ENCODE measurements around the gene HDAC9.

The HDAC9 gene

GRCh38 chr7:18473119-18473518, 22.4 kb upstream of the HDAC9 start:
- Mint-ChIP-seq H3K36me3 (no peaks in the 10 kb centered on the region), H3K4me3 (no peak overlapping the region), H3K27ac (no peak overlapping the region), H3K4me1 (ENCODE audit: low read depth) (no peaks in the 10 kb centered on the region), H3K9me3 (ENCODE audit: low read depth) (no peaks in the 10 kb centered on the region), H3K27me3 (no peaks in the 10 kb centered on the region)

GRCh38 chr7:18474944-18475343, 20.6 kb upstream of the HDAC9 start:
- Mint-ChIP-seq H3K27ac (no peak overlapping the region), H3K4me1 (ENCODE audit: low read depth) (no peaks in the 10 kb centered on the region), H3K4me3 (no peak overlapping the region), H3K36me3 (no peaks in the 10 kb centered on the region), H3K9me3 (ENCODE audit: low read depth) (no peaks in the 10 kb centered on the region), H3K27me3 (no peaks in the 10 kb centered on the region)

- Mint-ChIP-seq H3K4me3 (no peak overlapping the region), H3K36me3 (no peaks in the 10 kb centered on the region), H3K4me1 (ENCODE audit: low read depth) (no peaks in the 10 kb centered on the region), H3K27me3 (no peaks in the 10 kb centered on the region), H3K27ac (no peak overlapping the region), H3K9me3 (ENCODE audit: low read depth) (no peaks in the 10 kb centered on the region)
Measured at GRCh38 chr7:18475488-18475887, 20.1 kb upstream of the HDAC9 start.

GRCh38 chr7:18481776-18482175, 13.8 kb upstream of the HDAC9 start:
- no peaks in the 10 kb centered on the region for H3K4me1 Mint-ChIP-seq (ENCODE audit: low read depth)
- H3K9me3 Mint-ChIP-seq (ENCODE audit: low read depth): no peaks in the 10 kb centered on the region
- H3K36me3 Mint-ChIP-seq: no peaks in the 10 kb centered on the region
- no peak overlapping the region for H3K27ac Mint-ChIP-seq
- no peaks in the 10 kb centered on the region for H3K27me3 Mint-ChIP-seq
- no peak overlapping the region for H3K4me3 Mint-ChIP-seq

GRCh38 chr7:18488049-18488448, 7.5 kb upstream of the HDAC9 start:
- Mint-ChIP-seq H3K36me3 (no peaks in the 10 kb centered on the region), H3K4me3 (no peak overlapping the region), H3K9me3 (ENCODE audit: low read depth) (peaks cover 3% of the 10 kb centered on the region), H3K27ac (no peak overlapping the region), H3K27me3 (no peaks in the 10 kb centered on the region), H3K4me1 (ENCODE audit: low read depth) (no peaks in the 10 kb centered on the region)

- Mint-ChIP-seq H3K27ac (no peak overlapping the region), H3K9me3 (ENCODE audit: low read depth) (peaks cover 3% of the 10 kb centered on the region)
Measured at GRCh38 chr7:18489624-18490023, 5.9 kb upstream of the HDAC9 start.

GRCh38 chr7:18491871-18492270, 3.7 kb upstream of the HDAC9 start:
- H3K4me1 Mint-ChIP-seq (ENCODE audit: low read depth): peaks cover 12% of the 10 kb centered on the region
- peaks cover 2% of the 10 kb centered on the region for H3K27me3 Mint-ChIP-seq
- H3K36me3 Mint-ChIP-seq: no peaks in the 10 kb centered on the region
- no peak overlapping the region for H3K4me3 Mint-ChIP-seq
- no peak overlapping the region for H3K27ac Mint-ChIP-seq
- peaks cover 3% of the 10 kb centered on the region for H3K9me3 Mint-ChIP-seq (ENCODE audit: low read depth)

More at GRCh38 chr7:18489624-18490023, 5.9 kb upstream of the HDAC9 start:
- no peak overlapping the region for H3K4me3 Mint-ChIP-seq
- no peaks in the 10 kb centered on the region for H3K4me1 Mint-ChIP-seq (ENCODE audit: low read depth)
- H3K27me3 Mint-ChIP-seq: peaks cover 2% of the 10 kb centered on the region
- no peaks in the 10 kb centered on the region for H3K36me3 Mint-ChIP-seq

GRCh38 chr7:18494406-18494805, 1.1 kb upstream of the HDAC9 start:
- Mint-ChIP-seq H3K27ac (no peak overlapping the region), H3K4me3 (no peak overlapping the region), H3K27me3 (peaks cover 4% of the 10 kb centered on the region)

GRCh38 chr7:18494821-18495408, 634 bp upstream of the HDAC9 start:
- H3K4me1 Mint-ChIP-seq (ENCODE audit: low read depth): peaks cover 12% of the 10 kb centered on the region
- H3K4me3 Mint-ChIP-seq: peak overlapping the region; percentile 20
- H3K9me3 Mint-ChIP-seq (ENCODE audit: low read depth): peaks cover 3% of the 10 kb centered on the region
- no peaks in the 10 kb centered on the region for H3K36me3 Mint-ChIP-seq
- no peak overlapping the region for H3K27ac Mint-ChIP-seq
- peaks cover 4% of the 10 kb centered on the region for H3K27me3 Mint-ChIP-seq

More at GRCh38 chr7:18494406-18494805, 1.1 kb upstream of the HDAC9 start:
- Mint-ChIP-seq H3K9me3 (ENCODE audit: low read depth) (peaks cover 3% of the 10 kb centered on the region), H3K36me3 (no peaks in the 10 kb centered on the region), H3K4me1 (ENCODE audit: low read depth) (peaks cover 12% of the 10 kb centered on the region)

GRCh38 chr7:18496341-18496700, 772 bp downstream of the HDAC9 start:
- Mint-ChIP-seq H3K27ac (no peak overlapping the region), H3K4me1 (ENCODE audit: low read depth) (peaks cover 12% of the 10 kb centered on the region), H3K27me3 (peaks cover 4% of the 10 kb centered on the region), H3K9me3 (ENCODE audit: low read depth) (no peaks in the 10 kb centered on the region), H3K36me3 (no peaks in the 10 kb centered on the region), H3K4me3 (peak overlapping the region; percentile 20)

- no peak overlapping the region for H3K27ac Mint-ChIP-seq
Measured at GRCh38 chr7:18497082-18497481, 1.5 kb downstream of the HDAC9 start.

GRCh38 chr7:18497800-18498199, 2.3 kb downstream of the HDAC9 start:
- Mint-ChIP-seq H3K27me3 (peaks cover 4% of the 10 kb centered on the region), H3K27ac (no peak overlapping the region), H3K9me3 (ENCODE audit: low read depth) (no peaks in the 10 kb centered on the region), H3K4me3 (no peak overlapping the region), H3K36me3 (no peaks in the 10 kb centered on the region), H3K4me1 (ENCODE audit: low read depth) (peaks cover 12% of the 10 kb centered on the region)

More at GRCh38 chr7:18497082-18497481, 1.5 kb downstream of the HDAC9 start:
- no peak overlapping the region for H3K4me3 Mint-ChIP-seq
- H3K9me3 Mint-ChIP-seq (ENCODE audit: low read depth): no peaks in the 10 kb centered on the region
- H3K4me1 Mint-ChIP-seq (ENCODE audit: low read depth): peaks cover 12% of the 10 kb centered on the region
- H3K27me3 Mint-ChIP-seq: peaks cover 4% of the 10 kb centered on the region
- no peaks in the 10 kb centered on the region for H3K36me3 Mint-ChIP-seq

- peaks cover 12% of the 10 kb centered on the region for H3K4me1 Mint-ChIP-seq (ENCODE audit: low read depth)
- H3K27me3 Mint-ChIP-seq: peaks cover 4% of the 10 kb centered on the region
- no peaks in the 10 kb centered on the region for H3K9me3 Mint-ChIP-seq (ENCODE audit: low read depth)
- H3K27ac Mint-ChIP-seq: no peak overlapping the region
- H3K4me3 Mint-ChIP-seq: no peak overlapping the region
- H3K36me3 Mint-ChIP-seq: no peaks in the 10 kb centered on the region
Measured at GRCh38 chr7:18498341-18498740, 2.8 kb downstream of the HDAC9 start.

GRCh38 chr7:18499407-18500177, 4.0 kb downstream of the HDAC9 start:
- no peaks in the 10 kb centered on the region for H3K9me3 Mint-ChIP-seq (ENCODE audit: low read depth)

GRCh38 chr7:18503126-18503866, 7.7 kb downstream of the HDAC9 start:
- Mint-ChIP-seq H3K4me1 (ENCODE audit: low read depth) (no peaks in the 10 kb centered on the region), H3K36me3 (no peaks in the 10 kb centered on the region), H3K4me3 (no peak overlapping the region)

More at GRCh38 chr7:18499407-18500177, 4.0 kb downstream of the HDAC9 start:
- peaks cover 12% of the 10 kb centered on the region for H3K4me1 Mint-ChIP-seq (ENCODE audit: low read depth)
- H3K4me3 Mint-ChIP-seq: no peak overlapping the region
- no peak overlapping the region for H3K27ac Mint-ChIP-seq
- H3K36me3 Mint-ChIP-seq: no peaks in the 10 kb centered on the region
- H3K27me3 Mint-ChIP-seq: peaks cover 2% of the 10 kb centered on the region

More at GRCh38 chr7:18503126-18503866, 7.7 kb downstream of the HDAC9 start:
- H3K27ac Mint-ChIP-seq: no peak overlapping the region
- H3K9me3 Mint-ChIP-seq (ENCODE audit: low read depth): no peaks in the 10 kb centered on the region
- no peaks in the 10 kb centered on the region for H3K27me3 Mint-ChIP-seq

Measured in activated naive CD8-positive, alpha-beta T cell (primary cell).